ENCODE measurements around the gene IQCK.
"Not testable (repeated sequence)": the region's sequence is repeated elsewhere in the genome, so short reads cannot be mapped to it uniquely, and the experiment has no call there.

The IQCK gene, protein sequence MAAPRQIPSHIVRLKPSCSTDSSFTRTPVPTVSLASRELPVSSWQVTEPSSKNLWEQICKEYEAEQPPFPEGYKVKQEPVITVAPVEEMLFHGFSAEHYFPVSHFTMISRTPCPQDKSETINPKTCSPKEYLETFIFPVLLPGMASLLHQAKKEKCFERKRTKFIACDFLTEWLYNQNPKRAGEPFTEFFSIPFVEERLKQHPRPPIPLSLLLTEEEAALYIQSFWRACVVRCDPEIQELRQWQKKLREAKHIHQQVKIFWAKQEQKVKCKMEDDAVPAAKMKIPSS

GRCh38 chr16:19717741-19718623 is at the start of gene IQCK, which contains the start of gene KNOP1:
Gene IQCK (plus strand): TSS chr16:19718271. CDS start chr16:19718307, 36 bp downstream.
Gene KNOP1 (minus strand): TSS chr16:19718227. CDS start chr16:19715035, 3,192 bp downstream.
- DNase-seq = peak; percentile 90 to 91

- DNase-seq = no peak
Observed at GRCh38 chr16:19672378-19672777, 45.7 kb upstream of the IQCK start.

DNA sequence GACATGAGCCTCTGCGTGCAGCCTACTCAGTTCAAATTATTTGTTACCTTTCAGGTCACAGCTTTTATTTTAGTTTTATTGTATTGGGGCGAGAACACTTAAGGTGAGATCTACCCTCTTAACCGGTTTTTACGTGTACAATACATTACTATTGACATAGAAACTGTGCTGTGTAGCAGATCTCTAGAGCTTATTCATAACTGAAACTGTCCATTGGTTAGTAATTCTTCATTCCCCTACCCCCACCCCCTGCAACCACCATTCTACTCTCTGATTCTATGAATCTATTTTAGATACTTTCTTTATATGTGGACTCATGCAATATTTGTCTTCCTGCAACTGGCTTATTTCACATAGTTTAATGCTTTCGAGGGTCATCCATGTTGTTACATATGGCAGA is 43.6 kb upstream of the IQCK start:
- DNase-seq = no peak

GRCh38 chr16:19677402-19677801 is 40.7 kb upstream of the IQCK start:
- DNase-seq = no peak

GRCh38 chr16:19678804-19679203 is 39.3 kb upstream of the IQCK start:
- DNase-seq = no peak

DNA sequence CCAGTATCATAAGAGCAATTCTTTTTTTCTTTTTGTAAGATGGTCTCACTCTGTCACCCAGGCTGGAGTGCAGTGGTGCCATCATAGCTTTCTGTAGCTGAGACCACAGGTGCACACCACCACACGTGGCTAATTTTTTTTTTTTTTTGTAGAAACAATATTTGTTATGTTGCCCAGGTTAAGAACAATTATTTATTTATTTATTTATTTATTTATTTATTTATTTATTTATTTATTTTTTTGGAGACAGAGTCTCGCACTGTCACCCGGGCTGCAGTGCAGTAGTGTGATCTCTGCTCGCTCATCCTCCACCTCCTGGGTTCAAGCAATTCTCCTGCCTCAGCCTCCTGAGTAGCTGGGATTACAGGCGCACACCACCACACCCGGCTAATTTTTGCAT is 38.8 kb upstream of the IQCK start:
- not testable (repeated sequence) for DNase-seq

DNA sequence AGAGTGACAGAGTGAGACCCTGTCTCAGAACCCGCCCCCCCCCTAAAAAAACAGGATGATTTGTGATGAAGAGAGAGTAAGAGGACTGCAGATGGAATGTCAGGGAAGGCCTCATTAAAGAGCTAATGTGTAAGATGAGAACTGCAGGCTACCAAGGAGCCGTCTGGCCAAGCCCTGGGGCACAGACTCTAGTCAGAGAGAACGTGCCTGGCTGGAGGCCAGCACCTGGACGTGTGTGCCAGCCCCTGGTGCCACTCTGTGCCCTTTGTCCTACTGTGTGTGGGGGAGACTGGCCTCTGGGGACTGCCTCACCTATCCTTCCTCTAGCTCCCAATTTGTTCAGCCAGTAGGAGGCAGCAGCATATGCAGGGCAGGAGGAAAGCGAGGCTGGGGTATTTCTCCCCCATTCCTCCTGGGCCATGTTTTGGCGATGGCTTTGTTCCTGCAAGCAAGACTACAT is 37.2 kb upstream of the IQCK start:
- DNase-seq = no peak

DNA sequence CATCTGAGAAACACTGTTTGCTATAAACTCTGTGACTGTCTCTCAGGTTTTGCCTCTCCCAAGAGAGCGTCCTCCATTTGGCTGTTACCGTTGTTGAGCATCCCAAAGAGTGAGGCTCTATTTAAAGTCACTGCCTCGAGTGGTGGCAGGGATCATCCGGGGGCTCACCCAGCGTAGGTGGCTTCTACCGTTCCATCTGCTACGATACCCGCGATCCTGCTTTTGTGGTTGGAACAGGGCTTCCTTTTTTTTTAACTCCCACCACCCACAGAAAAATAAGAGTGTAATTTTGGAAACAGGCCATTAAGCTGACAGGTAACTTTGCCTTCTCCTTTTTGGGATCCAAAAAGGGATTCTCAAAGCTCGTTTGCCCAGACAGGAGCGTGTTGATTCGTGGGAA is 36.4 kb upstream of the IQCK start:
- DNase-seq = no peak

DNA sequence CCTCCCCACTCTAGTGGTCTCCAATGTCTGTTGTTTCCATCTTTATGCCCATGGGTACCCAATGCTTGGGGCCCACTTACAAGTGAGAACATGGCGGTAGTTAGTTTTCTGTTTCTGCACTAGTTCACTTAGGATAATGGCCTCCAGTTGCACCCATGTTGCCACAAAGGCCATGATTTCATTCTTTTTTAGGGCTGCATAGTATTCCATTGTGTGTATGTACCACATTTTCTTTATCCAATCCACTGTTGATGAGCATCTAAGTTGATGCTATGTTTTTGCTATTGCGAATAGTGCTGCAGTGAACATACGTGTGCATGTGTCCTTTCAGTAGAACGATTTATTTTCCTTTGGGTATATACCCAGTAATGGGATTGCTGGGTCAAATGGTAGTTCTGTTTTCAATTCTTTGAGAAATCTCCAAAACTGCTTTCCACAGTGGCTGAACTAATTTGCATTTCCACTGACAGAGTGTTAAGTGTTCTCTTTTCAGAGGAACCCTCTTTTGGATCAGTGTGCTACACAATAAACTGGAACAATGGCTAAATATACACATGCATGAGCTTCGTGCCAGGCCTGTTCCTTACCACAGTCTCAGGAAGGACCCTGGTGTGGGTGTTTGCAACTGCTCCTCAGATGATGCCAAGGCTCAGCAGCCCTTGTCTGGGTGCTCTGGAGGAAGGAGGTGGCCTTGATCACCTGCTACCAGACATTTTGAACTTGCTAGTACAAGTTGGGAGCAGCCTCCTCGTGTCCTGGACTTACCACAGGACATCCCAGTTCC is 34.4 kb upstream of the IQCK start:
- DNase-seq = no peak

DNA sequence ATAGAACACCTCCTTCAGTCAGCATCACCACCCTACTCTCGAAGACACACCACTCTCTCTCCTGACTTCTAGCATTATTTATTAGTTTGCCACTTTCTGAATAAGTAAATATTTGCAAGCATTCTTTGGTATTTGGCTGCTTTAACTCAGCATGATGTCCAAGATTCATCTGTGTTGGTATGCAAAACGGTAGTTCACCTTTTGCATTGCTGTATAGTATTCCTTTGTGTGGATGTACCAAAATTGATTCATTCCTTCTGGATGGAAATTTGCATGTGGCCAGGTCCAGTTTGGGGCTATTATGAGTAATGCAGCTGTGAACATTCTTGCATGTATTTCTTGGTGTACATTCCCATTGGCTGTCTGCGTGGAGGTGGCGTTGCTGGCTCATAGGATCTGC is 32.9 kb upstream of the IQCK start:
- no peak for DNase-seq

- DNase-seq = no peak
Observed at GRCh38 chr16:19687279-19687678, 30.8 kb upstream of the IQCK start.

- DNase-seq = no peak
Observed at GRCh38 chr16:19688396-19689024, 29.6 kb upstream of the IQCK start.

GRCh38 chr16:19689342-19689741 is 28.7 kb upstream of the IQCK start:
- no peak for DNase-seq

DNA sequence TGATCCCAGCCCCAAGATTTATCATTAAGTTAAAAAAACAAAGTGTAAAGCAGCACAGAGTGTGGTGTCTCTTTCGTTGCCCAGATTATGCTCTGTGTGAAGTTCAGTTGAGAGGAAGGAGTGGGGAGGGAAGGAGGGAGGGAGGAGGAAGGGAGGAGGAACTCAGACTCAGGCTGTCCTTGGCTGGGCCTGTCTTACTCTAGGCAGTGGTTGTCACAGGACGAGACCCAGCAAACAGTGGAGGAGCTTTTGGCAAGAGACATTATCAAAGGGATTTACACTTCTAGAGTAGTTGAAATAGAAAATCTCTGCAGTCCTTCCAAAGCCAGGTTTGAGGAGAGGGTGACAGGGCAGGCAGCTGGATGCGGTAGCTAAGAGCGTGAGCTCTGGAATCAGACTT is 27.9 kb upstream of the IQCK start:
- DNase-seq = no peak

DNA sequence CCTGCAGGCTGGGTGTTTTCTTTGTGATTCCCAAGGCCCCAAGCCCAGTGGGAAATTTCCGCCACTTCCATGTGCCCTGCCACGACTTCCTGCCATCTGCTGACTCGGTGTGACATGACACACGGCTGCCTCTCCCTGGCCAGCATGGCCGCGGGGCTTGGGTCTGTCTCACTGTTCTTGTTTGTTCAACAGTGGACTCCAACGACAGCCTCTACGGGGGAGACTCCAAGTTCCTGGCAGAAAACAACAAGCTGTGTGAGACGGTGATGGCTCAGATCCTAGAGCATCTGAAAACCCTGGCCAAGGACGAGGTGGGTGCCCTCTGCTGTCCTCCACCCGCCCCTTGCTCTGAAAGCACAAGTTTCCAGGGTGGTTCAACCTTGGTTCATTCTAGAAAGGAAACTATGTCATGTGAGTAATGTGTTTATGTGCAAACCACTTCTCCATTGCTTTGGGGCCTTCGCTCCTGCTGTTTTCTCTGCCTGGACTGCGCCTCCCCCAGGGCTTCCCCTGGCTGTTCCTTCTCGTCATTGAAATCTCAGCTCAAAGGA is 26.8 kb upstream of the IQCK start:
- no peak for DNase-seq

DNA sequence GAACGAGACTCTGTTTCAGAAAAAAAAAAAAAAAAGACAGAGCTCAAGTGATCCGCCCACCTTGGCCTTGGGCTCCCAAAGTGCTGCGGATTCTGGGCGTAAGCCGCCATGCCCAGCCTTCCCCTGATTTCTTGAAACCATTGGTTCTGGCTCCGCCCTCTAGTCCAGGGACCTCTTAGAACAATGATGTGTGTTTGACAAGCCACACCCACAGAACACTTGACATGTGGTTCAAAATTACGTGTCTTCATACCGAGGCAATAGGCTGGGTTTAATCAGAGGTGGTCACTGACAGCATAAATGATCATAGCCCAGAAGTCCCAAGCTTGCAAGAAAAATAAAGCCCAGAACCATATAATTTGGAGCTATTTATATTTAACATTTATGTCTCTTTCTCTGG is 23.1 kb upstream of the IQCK start:
- DNase-seq = no peak

DNA sequence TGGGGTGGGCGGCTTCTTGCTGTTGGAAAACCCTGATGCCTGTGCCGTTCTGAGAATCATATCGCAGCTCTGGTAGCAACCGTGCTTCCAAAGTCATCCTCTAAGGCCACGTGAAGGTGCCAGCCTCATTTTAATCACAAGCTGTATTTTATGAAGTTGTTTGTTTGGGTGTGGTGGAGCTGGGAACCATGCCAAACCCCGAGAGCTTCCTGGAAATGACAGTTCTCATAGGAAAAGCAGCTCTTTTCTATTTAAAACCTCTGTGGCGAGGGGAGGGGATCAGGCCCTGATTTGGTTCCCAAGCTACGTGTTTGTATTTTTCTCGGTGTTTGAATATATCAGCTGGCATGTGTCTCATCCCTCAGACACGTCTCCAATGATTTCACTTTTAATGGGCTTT is 21.7 kb upstream of the IQCK start:
- DNase-seq = peak; percentile 36 to 47

DNA sequence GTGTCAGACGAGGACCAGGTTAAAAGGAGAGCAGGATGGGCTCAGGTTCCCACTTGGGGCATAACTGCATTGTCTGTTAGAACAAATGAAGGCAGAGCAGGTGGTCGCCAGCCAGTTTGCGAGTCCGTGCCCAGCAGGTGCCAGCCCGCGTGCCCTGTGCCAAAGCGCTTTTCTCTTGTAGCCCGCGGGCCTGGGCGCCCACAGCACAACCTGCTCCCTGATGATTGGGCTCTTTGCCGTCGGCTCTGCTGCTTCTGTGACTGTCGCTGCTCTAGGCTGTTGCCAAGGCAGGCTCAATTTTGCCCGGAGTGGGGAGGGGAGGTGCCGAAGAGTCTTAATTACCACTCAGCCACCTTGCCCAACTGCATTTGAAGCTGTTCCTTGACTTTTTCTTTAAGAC is 21.1 kb upstream of the IQCK start:
- DNase-seq = no peak

DNA sequence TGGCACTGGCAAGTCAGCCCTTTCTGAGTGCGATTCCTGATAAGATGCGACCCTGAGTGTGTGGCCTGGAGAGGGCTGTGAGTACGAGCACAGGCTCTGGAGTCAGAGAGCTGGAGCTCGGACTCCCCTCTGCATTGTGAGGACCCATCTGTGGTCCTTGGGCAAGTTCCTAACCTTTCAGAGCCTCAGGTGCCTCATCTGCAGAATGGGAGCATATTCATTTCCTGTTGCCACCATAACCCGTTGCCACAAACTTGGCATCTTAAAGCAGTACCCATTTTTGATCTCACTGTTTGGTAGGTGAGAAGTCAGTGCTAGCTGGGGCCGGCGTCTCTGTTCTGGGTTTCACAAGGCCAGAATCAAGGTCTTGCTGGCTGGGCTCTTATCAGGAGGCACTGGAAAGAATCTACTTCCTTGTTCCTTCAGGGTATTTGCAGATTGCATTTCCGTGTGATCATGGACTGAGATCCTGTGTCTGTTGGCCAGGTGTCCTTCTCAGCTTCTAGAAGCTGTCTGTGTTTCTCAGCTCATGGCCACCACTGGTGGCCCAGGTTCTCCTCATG is 20.2 kb upstream of the IQCK start:
- no peak for DNase-seq

- DNase-seq = no peak
Observed at GRCh38 chr16:19698480-19699465, 19.3 kb upstream of the IQCK start.

GRCh38 chr16:19699472-19699871 is 18.6 kb upstream of the IQCK start:
- DNase-seq = no peak
